DND-41 (cell line): ENCODE data around the gene PTX3.

Experiments used
- EZH2 ChIP-seq: IDR thresholded peaks from 3 replicates; pipeline ENCODE4 v1.6.1; 2012; ENCODE audit warnings: borderline replicate concordance, low read depth, mild to moderate bottlenecking, moderate library complexity, low read length, inconsistent platforms; ENCODE audit not compliant: severe bottlenecking
- TF ChIP-seq, protein P1 (sequence below): IDR thresholded peaks from 2 replicates; pipeline ENCODE4 v1.5.1; 2012; ENCODE audit warnings: borderline replicate concordance, low read length, moderate library complexity, mild to moderate bottlenecking; ENCODE audit not compliant: poor library complexity, severe bottlenecking; ENCODE audit errors: extremely low read depth

DNA sequence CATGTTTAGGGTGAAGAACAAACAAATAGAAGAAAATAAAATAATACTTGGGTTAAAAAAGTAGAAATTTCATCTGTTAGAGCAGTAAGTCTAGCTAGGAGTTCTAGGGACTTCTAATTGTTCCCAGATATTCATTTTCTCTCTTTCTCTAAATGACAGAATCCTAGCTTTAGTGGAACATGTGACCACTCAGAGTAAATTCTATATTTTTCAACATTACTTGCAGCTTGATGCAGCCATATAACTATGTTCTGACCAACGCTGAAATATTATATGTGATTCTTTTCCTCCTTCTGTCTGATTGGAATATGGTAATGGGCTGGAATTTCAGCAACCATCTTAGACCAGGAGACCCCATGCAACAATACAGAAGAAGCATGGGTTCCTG lies 8.1 kb downstream of the PTX3 start:
- no peak for TF ChIP-seq EZH2
- TF ChIP-seq, protein P1, sequence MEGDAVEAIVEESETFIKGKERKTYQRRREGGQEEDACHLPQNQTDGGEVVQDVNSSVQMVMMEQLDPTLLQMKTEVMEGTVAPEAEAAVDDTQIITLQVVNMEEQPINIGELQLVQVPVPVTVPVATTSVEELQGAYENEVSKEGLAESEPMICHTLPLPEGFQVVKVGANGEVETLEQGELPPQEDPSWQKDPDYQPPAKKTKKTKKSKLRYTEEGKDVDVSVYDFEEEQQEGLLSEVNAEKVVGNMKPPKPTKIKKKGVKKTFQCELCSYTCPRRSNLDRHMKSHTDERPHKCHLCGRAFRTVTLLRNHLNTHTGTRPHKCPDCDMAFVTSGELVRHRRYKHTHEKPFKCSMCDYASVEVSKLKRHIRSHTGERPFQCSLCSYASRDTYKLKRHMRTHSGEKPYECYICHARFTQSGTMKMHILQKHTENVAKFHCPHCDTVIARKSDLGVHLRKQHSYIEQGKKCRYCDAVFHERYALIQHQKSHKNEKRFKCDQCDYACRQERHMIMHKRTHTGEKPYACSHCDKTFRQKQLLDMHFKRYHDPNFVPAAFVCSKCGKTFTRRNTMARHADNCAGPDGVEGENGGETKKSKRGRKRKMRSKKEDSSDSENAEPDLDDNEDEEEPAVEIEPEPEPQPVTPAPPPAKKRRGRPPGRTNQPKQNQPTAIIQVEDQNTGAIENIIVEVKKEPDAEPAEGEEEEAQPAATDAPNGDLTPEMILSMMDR: no peak
